Duodenal mucosa (tissue), 2 donors: ENCODE data around the gene MYH14.
"Not testable (repeated sequence)": the region's sequence is repeated elsewhere in the genome, so short reads cannot be mapped to it uniquely, and the experiment has no call there.

ENCODE experiments used
- H3K27ac ChIP-seq: one replicate; pipeline ENCODE4 v1.7.0; 2013; ENCODE audit warnings: low read depth, low read length
- H3K27me3 ChIP-seq, 2 donors: one replicate each; pipeline ENCODE4 v1.7.0; 2013; ENCODE audit warnings: low read length in 2 of 2, control low read depth in 1 of 2; ENCODE audit not compliant: insufficient read depth in 2 of 2, control insufficient read depth in 1 of 2
- H3K36me3 ChIP-seq, 2 donors: one replicate each; pipeline ENCODE4 v1.7.0; 2013; ENCODE audit warnings: low read length in 2 of 2, control low read depth in 1 of 2; ENCODE audit not compliant: insufficient read depth in 2 of 2, control insufficient read depth in 1 of 2
- H3K4me1 ChIP-seq, 2 donors: one replicate each; pipeline ENCODE4 v1.7.0; 2013; ENCODE audit warnings: low read length in 2 of 2, control low read depth in 1 of 2; ENCODE audit not compliant: insufficient read depth in 2 of 2, control insufficient read depth in 1 of 2
- H3K4me3 ChIP-seq, 2 donors: one replicate each; pipeline ENCODE4 v1.7.0; 2013; ENCODE audit warnings: low read length in 2 of 2, low read depth in 1 of 2
- H3K9ac ChIP-seq, 2 donors: one replicate each; pipeline ENCODE4 v1.7.0; 2013; ENCODE audit warnings: low read length in 2 of 2, low read depth in 1 of 2
- H3K9me3 ChIP-seq, 2 donors: one replicate each; pipeline ENCODE4 v1.7.0; 2013; ENCODE audit warnings: low read length in 2 of 2, control low read depth in 1 of 2; ENCODE audit not compliant: control insufficient read depth in 1 of 2

The MYH14 gene

DNA sequence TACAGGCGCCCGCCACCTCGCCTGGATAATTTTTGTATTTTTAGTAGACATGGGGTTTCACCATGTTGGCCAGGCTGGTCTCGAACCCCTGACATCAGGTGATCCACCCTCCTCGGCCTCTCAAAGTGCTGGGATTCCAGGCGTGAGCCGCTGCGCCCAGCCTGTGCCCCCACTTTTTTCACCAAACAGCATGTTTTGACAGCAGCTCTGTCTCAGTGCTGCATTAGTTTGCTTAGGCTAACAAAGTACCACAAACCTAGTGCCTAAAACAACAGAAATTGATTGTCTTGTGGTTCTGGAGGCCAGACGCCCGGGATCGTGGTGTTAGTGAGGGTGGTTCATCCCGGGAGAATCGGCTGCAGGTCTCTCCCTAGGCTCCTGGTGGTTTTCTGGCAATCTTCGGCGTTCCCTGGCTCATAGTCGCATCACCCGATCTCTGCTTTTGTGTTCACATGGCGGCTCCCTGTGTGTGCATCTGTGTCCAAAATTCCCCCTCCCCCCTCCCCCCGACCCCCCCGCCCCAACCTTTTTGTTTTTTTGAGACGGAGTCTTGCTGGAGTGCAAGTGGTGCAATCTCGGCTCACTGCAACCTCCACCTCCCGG is 30.0 kb downstream of the MYH14 start:
- H3K36me3 ChIP-seq = peaks cover 8 to 65% of the 10 kb centered on the region in 2 donors
- no peak overlapping the region for H3K27ac ChIP-seq
- no peak overlapping the region for H3K4me3 ChIP-seq

DNA sequence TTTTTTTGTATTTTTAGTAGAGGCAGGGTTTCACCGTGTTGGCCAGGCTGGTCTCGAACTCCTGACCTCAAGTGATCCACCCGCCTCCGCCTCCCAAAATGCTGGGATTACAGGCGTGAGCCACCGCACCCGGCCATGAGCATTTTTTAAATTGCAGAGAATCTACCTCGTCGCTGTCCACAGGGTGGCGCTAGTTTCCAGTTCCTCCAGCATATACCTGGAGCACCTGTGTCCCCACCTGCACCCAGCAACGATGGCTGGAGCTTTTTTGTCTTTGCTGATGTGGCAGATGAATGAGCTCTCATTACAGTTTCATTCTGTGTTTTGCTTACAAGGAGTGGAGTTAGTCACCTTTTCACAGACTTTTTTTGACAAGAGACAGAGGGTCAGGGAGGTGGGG is 34.1 kb downstream of the MYH14 start:
- H3K36me3 ChIP-seq = peaks cover 13 to 49% of the 10 kb centered on the region in 2 donors
- H3K27ac ChIP-seq, H3K27me3 ChIP-seq, H3K4me3 ChIP-seq, H3K4me1 ChIP-seq, H3K9me3 ChIP-seq, H3K9ac ChIP-seq: not testable (repeated sequence)

More for the DNA sequence above, 30.0 kb downstream of the MYH14 start:
- Histone ChIP-seq H3K4me1 (no peaks in the 10 kb centered on the region), H3K27me3 (no peaks in the 10 kb centered on the region), H3K9me3 (no peaks in the 10 kb centered on the region), H3K9ac (no peak overlapping the region)

DNA sequence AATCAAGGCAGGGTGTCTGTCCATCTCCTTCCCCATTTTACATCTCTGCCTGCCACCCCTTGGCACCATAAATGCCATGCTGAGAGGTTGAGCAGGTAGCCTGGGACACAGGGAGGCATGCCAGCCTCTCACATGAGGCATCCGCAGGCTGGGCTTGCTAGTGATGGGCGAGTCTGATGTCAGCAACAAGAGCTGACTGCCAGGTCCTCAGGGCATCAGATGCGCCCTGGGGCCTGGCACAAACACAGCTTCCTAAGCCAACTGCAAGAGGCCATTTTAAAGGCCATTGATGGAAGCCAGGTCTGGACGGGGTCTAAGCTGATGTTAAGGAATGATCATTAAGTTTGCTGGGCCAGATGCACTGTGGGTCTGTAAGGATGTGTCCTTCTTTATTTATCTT is 34.6 kb downstream of the MYH14 start:
- no peak overlapping the region for H3K27ac ChIP-seq
- no peak overlapping the region for H3K4me3 ChIP-seq
- no peak overlapping the region for H3K9ac ChIP-seq
- peaks cover 15 to 50% of the 10 kb centered on the region in 2 donors for H3K36me3 ChIP-seq
- H3K4me1 ChIP-seq = no peaks in the 10 kb centered on the region
- H3K27me3 ChIP-seq = no peaks in the 10 kb centered on the region
- no peaks in the 10 kb centered on the region for H3K9me3 ChIP-seq

DNA sequence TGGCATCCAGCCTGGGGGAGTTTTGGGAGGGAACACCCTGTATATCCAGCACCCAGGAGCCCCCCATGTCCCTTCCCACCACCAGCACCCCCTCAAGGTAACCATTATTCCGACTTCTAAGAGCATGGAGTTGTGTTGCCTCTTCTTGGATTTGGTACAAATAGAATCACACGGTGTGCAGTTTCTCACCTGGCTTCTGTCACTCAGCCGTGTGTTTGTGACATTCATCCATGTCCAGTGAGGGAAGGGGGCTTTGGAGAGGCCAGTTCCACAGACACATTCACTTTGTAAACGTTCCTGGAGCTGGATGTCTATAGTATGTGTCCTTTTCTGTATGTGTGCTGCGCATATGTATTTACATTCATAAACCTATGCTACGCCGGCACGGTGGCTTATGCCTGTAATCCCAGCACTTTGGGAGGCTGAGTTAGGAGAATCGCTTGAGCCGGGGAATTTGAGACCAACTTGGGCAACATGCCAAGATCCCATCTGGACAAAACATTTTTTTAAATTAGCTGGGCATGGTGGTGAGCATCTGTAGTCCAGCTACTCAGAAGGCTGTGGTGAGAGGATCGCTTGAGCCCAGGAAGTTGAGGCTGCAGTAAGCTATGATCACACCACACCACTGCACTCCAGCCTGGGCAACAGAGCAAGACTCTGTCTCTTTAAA is 36.6 kb downstream of the MYH14 start:
- no peaks in the 10 kb centered on the region for H3K4me1 ChIP-seq
- no peaks in the 10 kb centered on the region for H3K27me3 ChIP-seq
- H3K9ac ChIP-seq = no peak overlapping the region
- no peak overlapping the region for H3K4me3 ChIP-seq
- H3K36me3 ChIP-seq = peaks cover 15 to 52% of the 10 kb centered on the region in 2 donors
- no peak overlapping the region for H3K27ac ChIP-seq
- no peaks in the 10 kb centered on the region for H3K9me3 ChIP-seq

DNA sequence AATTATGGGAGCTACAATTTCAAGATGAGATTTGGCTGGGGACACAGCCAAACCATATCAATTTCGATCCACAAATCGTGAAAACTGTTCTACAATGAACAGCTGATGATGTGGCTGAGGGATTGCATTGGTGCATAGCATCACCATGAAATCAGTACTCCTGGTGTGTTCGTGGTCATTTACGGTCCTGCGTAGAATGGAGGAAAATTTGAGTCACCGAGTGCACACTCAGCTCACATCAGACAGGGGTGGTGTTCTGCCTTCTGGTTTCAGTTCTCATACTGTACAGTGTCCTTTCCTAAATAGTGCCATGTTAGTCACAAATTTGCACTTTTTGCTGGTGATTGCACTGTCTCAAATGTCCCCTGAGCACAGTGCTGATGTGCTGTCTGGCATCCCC is 39.2 kb downstream of the MYH14 start:
- Histone ChIP-seq H3K9me3 (no peaks in the 10 kb centered on the region), H3K27ac (no peak overlapping the region), H3K9ac (no peak overlapping the region), H3K36me3 (peaks cover 16 to 58% of the 10 kb centered on the region in 2 donors), H3K4me1 (no peaks in the 10 kb centered on the region), H3K4me3 (no peak overlapping the region), H3K27me3 (no peaks in the 10 kb centered on the region)

DNA sequence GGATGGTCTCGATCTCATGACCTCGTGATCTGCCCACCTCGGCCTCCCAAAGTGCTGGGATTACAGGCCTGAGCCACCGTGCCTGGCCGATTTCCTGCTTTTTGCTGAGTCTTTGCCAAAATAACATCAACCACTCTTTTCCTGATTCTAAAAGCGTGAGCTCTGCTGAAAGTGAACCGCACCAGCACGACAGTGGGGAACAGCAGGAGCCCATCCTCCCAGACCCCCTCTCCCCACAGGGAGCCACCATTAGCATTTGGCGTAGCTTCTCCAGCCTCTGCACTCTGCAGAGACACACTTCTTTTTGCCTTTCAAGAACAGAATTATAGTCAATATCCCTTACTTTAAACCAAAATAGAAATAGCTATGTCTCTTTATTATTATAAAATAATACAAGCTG is 41.3 kb downstream of the MYH14 start:
- no peaks in the 10 kb centered on the region for H3K27me3 ChIP-seq
- H3K4me1 ChIP-seq = no peaks in the 10 kb centered on the region
- no peak overlapping the region for H3K27ac ChIP-seq
- no peak overlapping the region for H3K9ac ChIP-seq
- peaks cover 23 to 67% of the 10 kb centered on the region in 2 donors for H3K36me3 ChIP-seq
- no peak overlapping the region for H3K4me3 ChIP-seq
- no peaks in the 10 kb centered on the region for H3K9me3 ChIP-seq

DNA sequence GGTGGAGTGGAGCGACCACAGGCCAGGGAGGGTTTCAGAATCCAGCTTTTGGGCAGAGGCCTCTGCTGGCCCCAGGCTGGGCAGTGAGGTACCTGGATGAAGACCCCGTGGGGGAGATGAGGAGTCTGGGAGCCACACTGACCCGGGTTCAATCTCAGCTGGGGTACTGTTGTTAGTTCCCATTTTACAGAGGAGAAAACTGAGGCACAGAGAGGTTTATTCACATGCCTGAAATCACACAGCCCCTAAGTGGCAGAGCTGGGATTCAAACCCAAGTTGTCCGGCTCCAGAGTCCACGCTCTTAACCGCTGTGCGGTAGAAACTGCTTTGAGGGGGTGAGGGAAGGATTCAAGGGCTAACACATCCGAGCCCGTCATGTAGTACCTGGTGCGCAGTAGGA is 45.0 kb downstream of the MYH14 start:
- Histone ChIP-seq H3K36me3 (peaks cover 39 to 77% of the 10 kb centered on the region in 2 donors), H3K27me3 (no peaks in the 10 kb centered on the region)

DNA sequence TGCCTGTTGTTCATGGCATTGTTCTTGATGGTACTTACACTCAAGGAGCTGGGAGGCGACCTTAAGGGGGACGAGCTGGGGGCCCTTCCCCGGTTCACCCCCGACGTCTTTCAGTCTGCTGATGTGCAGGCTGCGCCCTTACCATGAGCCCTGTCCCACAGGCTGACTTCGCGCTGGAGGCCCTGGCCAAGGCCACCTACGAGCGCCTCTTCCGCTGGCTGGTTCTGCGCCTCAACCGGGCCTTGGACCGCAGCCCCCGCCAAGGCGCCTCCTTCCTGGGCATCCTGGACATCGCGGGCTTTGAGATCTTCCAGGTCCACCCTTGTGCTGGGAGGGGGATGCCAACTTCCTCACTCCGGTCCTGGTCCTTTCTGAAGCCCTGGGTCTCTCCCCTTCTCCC is 45.4 kb downstream of the MYH14 start:
- Histone ChIP-seq H3K4me1 (no peaks in the 10 kb centered on the region), H3K27ac (no peak overlapping the region), H3K4me3 (no peak overlapping the region), H3K9ac (no peak overlapping the region), H3K27me3 (no peaks in the 10 kb centered on the region), H3K9me3 (peaks cover 0 to 5% of the 10 kb centered on the region in 2 donors), H3K36me3 (peaks cover 39 to 78% of the 10 kb centered on the region in 2 donors)

More for the DNA sequence above, 45.0 kb downstream of the MYH14 start:
- H3K9ac ChIP-seq = no peak overlapping the region
- peaks cover 0 to 5% of the 10 kb centered on the region in 2 donors for H3K9me3 ChIP-seq
- no peak overlapping the region for H3K27ac ChIP-seq
- no peak overlapping the region for H3K4me3 ChIP-seq
- no peaks in the 10 kb centered on the region for H3K4me1 ChIP-seq

DNA sequence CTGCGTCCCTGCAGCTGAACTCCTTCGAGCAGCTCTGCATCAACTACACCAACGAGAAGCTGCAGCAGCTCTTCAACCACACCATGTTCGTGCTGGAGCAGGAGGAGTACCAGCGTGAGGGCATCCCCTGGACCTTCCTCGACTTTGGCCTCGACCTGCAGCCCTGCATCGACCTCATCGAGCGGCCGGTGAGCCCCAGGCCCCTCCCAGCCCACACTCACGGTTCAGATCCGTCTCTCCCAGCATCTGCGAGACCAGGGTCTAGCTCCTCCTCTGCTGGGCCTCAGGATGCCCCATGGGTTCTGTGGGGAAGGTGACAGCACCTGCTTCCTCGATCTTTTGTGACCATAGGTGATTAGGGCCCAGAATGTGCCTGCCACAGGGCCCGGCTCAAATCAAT is 46.2 kb downstream of the MYH14 start:
- Histone ChIP-seq H3K27me3 (no peaks in the 10 kb centered on the region), H3K36me3 (peaks cover 43 to 81% of the 10 kb centered on the region in 2 donors), H3K4me1 (no peaks in the 10 kb centered on the region), H3K27ac (no peak overlapping the region), H3K9ac (no peak overlapping the region), H3K4me3 (no peak overlapping the region), H3K9me3 (peaks cover 0 to 5% of the 10 kb centered on the region in 2 donors)

DNA sequence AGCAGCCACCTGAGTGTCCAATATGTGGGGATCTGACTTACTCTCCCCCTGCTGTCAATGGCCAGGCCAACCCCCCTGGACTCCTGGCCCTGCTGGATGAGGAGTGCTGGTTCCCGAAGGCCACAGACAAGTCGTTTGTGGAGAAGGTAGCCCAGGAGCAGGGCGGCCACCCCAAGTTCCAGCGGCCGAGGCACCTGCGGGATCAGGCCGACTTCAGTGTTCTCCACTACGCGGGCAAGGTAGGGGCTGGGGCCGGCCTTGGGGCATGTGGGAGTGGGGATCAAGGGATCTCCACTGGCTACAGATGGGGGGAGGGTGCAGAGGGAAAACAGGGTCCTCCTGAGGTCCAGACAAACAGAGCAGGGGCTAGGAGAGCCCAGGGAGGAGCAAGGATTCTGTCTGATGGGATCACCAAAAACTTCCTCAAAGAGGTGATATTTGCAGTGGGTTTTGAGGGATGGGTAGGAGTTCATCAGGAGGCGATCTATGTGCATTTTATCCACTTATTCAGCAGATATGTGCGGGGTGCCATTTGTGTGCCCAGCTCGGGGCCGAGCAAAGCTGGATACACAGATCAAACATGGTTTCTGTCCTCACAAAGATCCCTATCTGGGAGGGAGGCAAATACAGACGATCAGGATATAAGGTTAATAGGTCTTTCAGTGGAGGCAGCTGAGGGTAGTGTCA is 47.2 kb downstream of the MYH14 start:
- Histone ChIP-seq H3K4me1 (no peaks in the 10 kb centered on the region), H3K9me3 (peaks cover 0 to 5% of the 10 kb centered on the region in 2 donors), H3K27ac (no peak overlapping the region), H3K4me3 (no peak overlapping the region), H3K36me3 (peaks cover 44 to 85% of the 10 kb centered on the region in 2 donors), H3K27me3 (no peaks in the 10 kb centered on the region), H3K9ac (no peak overlapping the region)
